ENCODE data around the gene TSC22D3.

DNA sequence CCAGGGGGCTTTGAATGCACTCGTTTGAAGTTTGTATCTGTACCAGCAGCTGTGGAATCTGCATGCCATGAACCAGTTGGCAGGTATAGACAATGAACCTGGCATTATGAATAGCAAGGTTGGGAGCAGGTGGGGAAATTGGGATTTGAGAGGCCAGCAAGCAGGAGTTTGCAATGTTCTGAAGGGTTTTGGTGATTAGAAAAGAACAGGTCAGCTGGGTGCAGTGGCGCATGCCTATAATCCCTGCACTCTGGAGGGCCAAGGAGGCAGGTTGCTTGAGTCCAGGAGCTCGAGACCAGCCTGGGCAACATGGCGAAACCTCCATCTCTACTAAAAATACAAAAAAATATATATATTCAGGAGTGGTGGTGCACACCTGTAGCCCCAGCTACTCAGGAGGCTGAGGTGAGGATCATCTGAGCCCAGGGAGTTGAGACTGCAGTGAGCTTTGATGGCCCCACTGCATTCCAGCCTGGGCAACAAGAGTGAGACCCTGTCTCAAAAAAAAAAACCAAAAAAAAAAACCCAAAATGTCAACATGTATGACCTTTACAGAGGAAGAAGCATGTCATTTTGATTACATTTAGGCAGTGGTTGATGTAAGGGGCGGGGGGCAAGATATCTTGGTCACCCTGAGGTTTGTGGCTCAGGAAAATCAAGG, 63.9 kb downstream of the TSC22D3 start:
- TF ChIP-seq EZH2 (IDR thresholded peaks at IDR 0.05) (no peak), POLR2AphosphoS5 (IDR thresholded peaks at IDR 0.05; ENCODE audit: borderline replicate concordance, low read depth, low read length) (no peak), FOXP2 (optimal IDR thresholded peaks at IDR 0.05; ENCODE audit: control extremely low read depth, extremely low read length, insufficient read depth) (no peak)

All from SK-N-MC (cell line).